SK-N-SH (cell line): ENCODE results near the gene EPHB4.

Source experiments
- EP300 ChIP-seq, 2 experiments: IDR thresholded peaks; 2 replicates each; pipeline versions ENCODE4 v1.4.0 to v1.6.1; 2012; ENCODE audit warnings: borderline replicate concordance in 1 of 2, low read depth in 1 of 2, low read length in 1 of 2
- NFIC ChIP-seq: IDR thresholded peaks from 2 replicates; pipeline ENCODE4 v1.4.0; 2012; ENCODE audit warnings: borderline replicate concordance
- NRF1 ChIP-seq: IDR thresholded peaks from 2 replicates; pipeline ENCODE4 v1.6.1; 2012; ENCODE audit warnings: low read depth, mild to moderate bottlenecking, low read length
- POLR2AphosphoS5 ChIP-seq: IDR thresholded peaks from 2 replicates; pipeline ENCODE4 v1.6.1; 2012; ENCODE audit warnings: low read depth, low read length
- RXRA ChIP-seq: IDR thresholded peaks from 2 replicates; pipeline ENCODE4 v1.4.0; 2012; ENCODE audit warnings: low read depth, mild to moderate bottlenecking, borderline replicate concordance
- TF ChIP-seq, protein P1 (sequence below): IDR thresholded peaks from 2 replicates; pipeline ENCODE4 v1.4.0; 2012; ENCODE audit warnings: low read depth
- TF ChIP-seq, protein P2 (sequence below): fragments of 150-350 bp; IDR thresholded peaks from 2 replicates; pipeline ENCODE4 v1.6.1; 2017; ENCODE audit warnings: antibody characterized with exemption, low read length, low read depth, borderline replicate concordance

GRCh38 chr7:100759357-100760171, 67.8 kb downstream of the EPHB4 start:
- no peak for TF ChIP-seq NRF1
- TF ChIP-seq RXRA, result no peak
- TF ChIP-seq POLR2AphosphoS5, result no peak
- TF ChIP-seq, protein P1, sequence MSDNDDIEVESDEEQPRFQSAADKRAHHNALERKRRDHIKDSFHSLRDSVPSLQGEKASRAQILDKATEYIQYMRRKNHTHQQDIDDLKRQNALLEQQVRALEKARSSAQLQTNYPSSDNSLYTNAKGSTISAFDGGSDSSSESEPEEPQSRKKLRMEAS, result no peak
- TF ChIP-seq, protein P2, sequence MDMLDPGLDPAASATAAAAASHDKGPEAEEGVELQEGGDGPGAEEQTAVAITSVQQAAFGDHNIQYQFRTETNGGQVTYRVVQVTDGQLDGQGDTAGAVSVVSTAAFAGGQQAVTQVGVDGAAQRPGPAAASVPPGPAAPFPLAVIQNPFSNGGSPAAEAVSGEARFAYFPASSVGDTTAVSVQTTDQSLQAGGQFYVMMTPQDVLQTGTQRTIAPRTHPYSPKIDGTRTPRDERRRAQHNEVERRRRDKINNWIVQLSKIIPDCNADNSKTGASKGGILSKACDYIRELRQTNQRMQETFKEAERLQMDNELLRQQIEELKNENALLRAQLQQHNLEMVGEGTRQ, result no peak
- TF ChIP-seq EP300 (IDR thresholded peaks at IDR 0.05; ENCODE audit: borderline replicate concordance in 1 of 2, low read depth in 1 of 2, low read length in 1 of 2), result no peak
- TF ChIP-seq NFIC, result no peak
